Measurements from ENCODE around the gene B4GALT6.

GRCh38 chr18:31683106-31683505 is 1.3 kb downstream of the B4GALT6 start:
- no peak for TF ChIP-seq POLR2A (IDR thresholded peaks at IDR 0.05)
- no peak for TF ChIP-seq CTCF (IDR thresholded peaks at IDR 0.05)
